ENCODE data around the gene CHP2. TPM values are rescaled to one million over a fixed set of nuclear protein-coding genes. Genes with fewer than 3 reads are reported as not detected.
A peak's percentile ranks its signal among the peaks of the same experiment; 100 is the strongest.
"Not testable (repeated sequence)": the region's sequence is repeated elsewhere in the genome, so short reads cannot be mapped to it uniquely, and the experiment has no call there.

Gene CHP2
- polyA plus RNA-seq (2013, experiment 1 of 2) = 0.50 TPM
- polyA plus RNA-seq (2013, experiment 2 of 2) = 0.63 TPM

- WGBS = 26% methylated on average over 80 of the region's 80 CpGs
Observed at GRCh38 chr16:23754594-23755483, at the start of gene CHP2. TSS of gene CHP2 (plus strand) at chr16:23755026. CDS start at chr16:23755050, 24 bp downstream.

GRCh38 chr16:23705517-23705902 lies 49.3 kb upstream of the CHP2 start:
- 98% methylated on average over 2 of the region's 2 CpGs for WGBS
- Histone ChIP-seq H3K27ac (ENCODE audit: low read depth, low read length) (no peak overlapping the region), H3K4me1 (ENCODE audit: insufficient read depth, low read length) (peaks cover 7% of the 10 kb centered on the region), H3K9ac (ENCODE audit: low read depth, low read length) (no peak overlapping the region), H3K36me3 (ENCODE audit: insufficient read depth, low read length) (no peaks in the 10 kb centered on the region), H3K4me3 (ENCODE audit: low read length) (no peak overlapping the region), H3K27me3 (ENCODE audit: insufficient read depth, low read length) (no peaks in the 10 kb centered on the region), H3K9me3 (ENCODE audit: insufficient read depth, low read depth, low read length) (peaks cover 8% of the 10 kb centered on the region; the same call in 1 of the 2 replicates)

More at GRCh38 chr16:23754594-23755483, at the start of gene CHP2:
- Histone ChIP-seq H3K4me1 (ENCODE audit: insufficient read depth, low read length) (peaks cover 5% of the 10 kb centered on the region; the same call in 1 of the 2 replicates), H3K9ac (ENCODE audit: low read depth, low read length) (peak within 1 kb of the TSS; percentile 30; the same call in 1 of the 2 replicates), H3K4me3 (ENCODE audit: low read length) (peak within 1 kb of the TSS; percentile 59), H3K27ac (ENCODE audit: low read depth, low read length) (no peak within 1 kb of the TSS), H3K9me3 (ENCODE audit: insufficient read depth, low read depth, low read length) (no peaks in the 10 kb centered on the region), H3K36me3 (ENCODE audit: insufficient read depth, low read length) (no peaks in the 10 kb centered on the region; the same call in 1 of the 2 replicates), H3K27me3 (ENCODE audit: insufficient read depth, low read length) (peaks cover 29% of the 10 kb centered on the region)

DNA sequence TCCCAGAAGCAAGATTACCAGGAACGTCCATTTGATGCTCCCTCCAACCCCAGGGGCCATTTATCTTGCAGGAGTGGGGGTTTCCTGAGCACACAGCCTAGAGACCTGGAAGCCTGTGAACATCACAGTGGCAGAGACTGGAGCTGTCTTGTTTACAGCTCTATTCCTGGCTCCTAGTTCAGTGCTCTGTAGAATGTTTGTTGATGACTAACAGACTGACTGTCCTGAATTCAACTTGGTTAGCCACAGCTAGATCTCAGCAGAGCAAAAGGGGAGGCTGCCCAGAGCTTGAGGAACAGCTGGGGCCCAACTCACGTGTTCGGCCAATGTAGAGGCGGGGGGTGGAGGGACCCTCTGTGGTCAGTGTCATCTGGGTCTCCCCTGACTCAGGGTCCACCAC lies 48.4 kb upstream of the CHP2 start:
- Histone ChIP-seq H3K36me3 (ENCODE audit: insufficient read depth, low read length) (no peaks in the 10 kb centered on the region), H3K4me1 (ENCODE audit: insufficient read depth, low read length) (no peaks in the 10 kb centered on the region), H3K9ac (ENCODE audit: low read depth, low read length) (no peak overlapping the region), H3K9me3 (ENCODE audit: insufficient read depth, low read depth, low read length) (peaks cover 8% of the 10 kb centered on the region; the same call in 1 of the 2 replicates), H3K27me3 (ENCODE audit: insufficient read depth, low read length) (no peaks in the 10 kb centered on the region), H3K27ac (ENCODE audit: low read depth, low read length) (no peak overlapping the region), H3K4me3 (ENCODE audit: low read length) (no peak overlapping the region)
- 93% methylated on average over 4 of the region's 4 CpGs for WGBS

- H3K36me3 ChIP-seq (ENCODE audit: insufficient read depth, low read length) = no peaks in the 10 kb centered on the region
- peaks cover 8% of the 10 kb centered on the region; the same call in 1 of the 2 replicates for H3K9me3 ChIP-seq (ENCODE audit: insufficient read depth, low read depth, low read length)
- no peak overlapping the region for H3K27ac ChIP-seq (ENCODE audit: low read depth, low read length)
- no peak overlapping the region for H3K4me3 ChIP-seq (ENCODE audit: low read length)
- no peaks in the 10 kb centered on the region; the same call in 1 of the 2 replicates for H3K4me1 ChIP-seq (ENCODE audit: insufficient read depth, low read length)
- no peak overlapping the region for H3K9ac ChIP-seq (ENCODE audit: low read depth, low read length)
- H3K27me3 ChIP-seq (ENCODE audit: insufficient read depth, low read length) = peaks cover 18% of the 10 kb centered on the region
Observed at GRCh38 chr16:23709536-23709935, 45.3 kb upstream of the CHP2 start.

GRCh38 chr16:23710008-23710407 lies 44.8 kb upstream of the CHP2 start:
- Histone ChIP-seq H3K27me3 (ENCODE audit: insufficient read depth, low read length) (peaks cover 18% of the 10 kb centered on the region), H3K9ac (ENCODE audit: low read depth, low read length) (no peak overlapping the region), H3K9me3 (ENCODE audit: insufficient read depth, low read depth, low read length) (peaks cover 8% of the 10 kb centered on the region; the same call in 1 of the 2 replicates), H3K4me3 (ENCODE audit: low read length) (no peak overlapping the region), H3K36me3 (ENCODE audit: insufficient read depth, low read length) (no peaks in the 10 kb centered on the region), H3K27ac (ENCODE audit: low read depth, low read length) (no peak overlapping the region), H3K4me1 (ENCODE audit: insufficient read depth, low read length) (no peaks in the 10 kb centered on the region; the same call in 1 of the 2 replicates)
- WGBS = 92% methylated on average over 2 of the region's 2 CpGs

DNA sequence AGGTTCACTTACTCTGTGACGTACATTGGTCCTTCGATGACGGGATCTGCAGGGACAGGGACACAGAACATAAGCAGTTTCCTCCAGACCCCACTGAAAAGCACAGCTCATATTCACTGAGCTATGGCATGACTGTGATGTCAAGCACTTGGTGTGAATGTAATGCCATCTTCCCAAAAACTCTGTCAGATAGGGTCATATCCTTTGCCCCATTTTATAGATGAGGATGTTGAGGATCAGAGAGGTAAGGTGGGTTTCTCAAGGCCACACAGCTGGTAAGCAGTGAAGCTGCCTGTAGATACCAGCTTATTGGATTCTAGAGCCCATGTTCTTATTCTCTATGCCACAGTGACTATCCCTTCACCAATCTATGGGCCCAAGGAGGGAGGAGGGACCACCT lies 44.3 kb upstream of the CHP2 start:
- Histone ChIP-seq H3K36me3 (ENCODE audit: insufficient read depth, low read length) (no peaks in the 10 kb centered on the region), H3K9ac (ENCODE audit: low read depth, low read length) (no peak overlapping the region), H3K9me3 (ENCODE audit: insufficient read depth, low read depth, low read length) (peaks cover 8% of the 10 kb centered on the region; the same call in 1 of the 2 replicates), H3K27ac (ENCODE audit: low read depth, low read length) (no peak overlapping the region), H3K4me3 (ENCODE audit: low read length) (no peak overlapping the region), H3K4me1 (ENCODE audit: insufficient read depth, low read length) (no peaks in the 10 kb centered on the region; the same call in 1 of the 2 replicates), H3K27me3 (ENCODE audit: insufficient read depth, low read length) (peaks cover 18% of the 10 kb centered on the region)
- WGBS = 96% methylated on average over 3 of the region's 3 CpGs

GRCh38 chr16:23711785-23712184 lies 43.0 kb upstream of the CHP2 start:
- no peak overlapping the region for H3K27ac ChIP-seq (ENCODE audit: low read depth, low read length)
- H3K27me3 ChIP-seq (ENCODE audit: insufficient read depth, low read length) = peaks cover 18% of the 10 kb centered on the region
- no peaks in the 10 kb centered on the region for H3K36me3 ChIP-seq (ENCODE audit: insufficient read depth, low read length)
- peaks cover 8% of the 10 kb centered on the region; the same call in 1 of the 2 replicates for H3K9me3 ChIP-seq (ENCODE audit: insufficient read depth, low read depth, low read length)
- WGBS = 87% methylated on average over 4 of the region's 4 CpGs
- H3K9ac ChIP-seq (ENCODE audit: low read depth, low read length) = no peak overlapping the region
- no peaks in the 10 kb centered on the region; the same call in 1 of the 2 replicates for H3K4me1 ChIP-seq (ENCODE audit: insufficient read depth, low read length)
- H3K4me3 ChIP-seq (ENCODE audit: low read length) = no peak overlapping the region

GRCh38 chr16:23712976-23713375 lies 41.9 kb upstream of the CHP2 start, which contains the start of gene ERN2:
TSS of gene ERN2 (minus strand) at chr16:23713222. CDS start at chr16:23713187, 35 bp downstream.
- Histone ChIP-seq H3K27me3 (ENCODE audit: insufficient read depth, low read length) (peaks cover 18% of the 10 kb centered on the region), H3K36me3 (ENCODE audit: insufficient read depth, low read length) (no peaks in the 10 kb centered on the region), H3K4me3 (ENCODE audit: low read length) (peak within 1 kb of the TSS; percentile 44), H3K4me1 (ENCODE audit: insufficient read depth, low read length) (no peaks in the 10 kb centered on the region; the same call in 1 of the 2 replicates), H3K9ac (ENCODE audit: low read depth, low read length) (no peak within 1 kb of the TSS), H3K9me3 (ENCODE audit: insufficient read depth, low read depth, low read length) (peaks cover 8% of the 10 kb centered on the region; the same call in 1 of the 2 replicates), H3K27ac (ENCODE audit: low read depth, low read length) (no peak within 1 kb of the TSS)
- WGBS = 89% methylated on average over 37 of the region's 37 CpGs

DNA sequence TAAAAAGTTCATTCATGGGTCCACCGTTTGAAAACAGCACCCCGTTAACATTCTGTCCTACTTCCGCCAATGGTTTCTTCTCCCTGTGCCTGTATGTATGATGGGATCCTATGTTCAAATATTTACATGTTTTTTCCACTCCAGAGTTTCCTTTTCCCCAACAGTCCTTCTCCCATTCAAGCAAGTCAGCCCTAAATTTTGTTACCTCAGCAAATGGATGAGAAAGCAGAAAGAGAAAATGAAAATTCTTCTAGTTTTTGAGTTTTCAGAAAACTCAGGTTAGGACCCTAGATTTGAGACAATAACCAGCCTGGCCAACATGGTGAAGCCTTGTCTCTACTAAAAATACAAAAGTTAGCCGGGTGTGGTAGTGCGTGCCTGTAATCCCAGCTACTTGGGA lies 38.3 kb upstream of the CHP2 start:
- no peaks in the 10 kb centered on the region; the same call in 1 of the 2 replicates for H3K4me1 ChIP-seq (ENCODE audit: insufficient read depth, low read length)
- no peaks in the 10 kb centered on the region for H3K36me3 ChIP-seq (ENCODE audit: insufficient read depth, low read length)
- peaks cover 18% of the 10 kb centered on the region for H3K27me3 ChIP-seq (ENCODE audit: insufficient read depth, low read length)
- no peaks in the 10 kb centered on the region for H3K9me3 ChIP-seq (ENCODE audit: insufficient read depth, low read depth, low read length)
- WGBS = 88% methylated on average over 2 of the region's 5 CpGs
- no peak overlapping the region for H3K27ac ChIP-seq (ENCODE audit: low read depth, low read length)
- no peak overlapping the region for H3K4me3 ChIP-seq (ENCODE audit: low read length)
- H3K9ac ChIP-seq (ENCODE audit: low read depth, low read length) = no peak overlapping the region

GRCh38 chr16:23722613-23723240 lies 32.1 kb upstream of the CHP2 start:
- H3K27ac ChIP-seq (ENCODE audit: low read depth, low read length); H3K4me3 ChIP-seq (ENCODE audit: low read length); H3K9me3 ChIP-seq (ENCODE audit: insufficient read depth, low read depth, low read length); H3K9ac ChIP-seq (ENCODE audit: low read depth, low read length); H3K27me3 ChIP-seq (ENCODE audit: insufficient read depth, low read length); H3K36me3 ChIP-seq (ENCODE audit: insufficient read depth, low read length); H3K4me1 ChIP-seq (ENCODE audit: insufficient read depth, low read length): not testable (repeated sequence)
- WGBS = 93% methylated on average over 8 of the region's 9 CpGs

Measured in HUES64 (cell line).